Measurements from ENCODE around the gene CLASP1. TPM values are rescaled to one million over a fixed set of nuclear protein-coding genes. Genes with fewer than 3 reads are reported as not detected.

Gene CLASP1
- total and polyA plus RNA-seq, 2 experiments from 2014 or later, result 16.6 to 56.3 TPM

GRCh38 chr2:121321476-121321875, 327.8 kb downstream of the CLASP1 start (continued):
- TF ChIP-seq, protein P1, sequence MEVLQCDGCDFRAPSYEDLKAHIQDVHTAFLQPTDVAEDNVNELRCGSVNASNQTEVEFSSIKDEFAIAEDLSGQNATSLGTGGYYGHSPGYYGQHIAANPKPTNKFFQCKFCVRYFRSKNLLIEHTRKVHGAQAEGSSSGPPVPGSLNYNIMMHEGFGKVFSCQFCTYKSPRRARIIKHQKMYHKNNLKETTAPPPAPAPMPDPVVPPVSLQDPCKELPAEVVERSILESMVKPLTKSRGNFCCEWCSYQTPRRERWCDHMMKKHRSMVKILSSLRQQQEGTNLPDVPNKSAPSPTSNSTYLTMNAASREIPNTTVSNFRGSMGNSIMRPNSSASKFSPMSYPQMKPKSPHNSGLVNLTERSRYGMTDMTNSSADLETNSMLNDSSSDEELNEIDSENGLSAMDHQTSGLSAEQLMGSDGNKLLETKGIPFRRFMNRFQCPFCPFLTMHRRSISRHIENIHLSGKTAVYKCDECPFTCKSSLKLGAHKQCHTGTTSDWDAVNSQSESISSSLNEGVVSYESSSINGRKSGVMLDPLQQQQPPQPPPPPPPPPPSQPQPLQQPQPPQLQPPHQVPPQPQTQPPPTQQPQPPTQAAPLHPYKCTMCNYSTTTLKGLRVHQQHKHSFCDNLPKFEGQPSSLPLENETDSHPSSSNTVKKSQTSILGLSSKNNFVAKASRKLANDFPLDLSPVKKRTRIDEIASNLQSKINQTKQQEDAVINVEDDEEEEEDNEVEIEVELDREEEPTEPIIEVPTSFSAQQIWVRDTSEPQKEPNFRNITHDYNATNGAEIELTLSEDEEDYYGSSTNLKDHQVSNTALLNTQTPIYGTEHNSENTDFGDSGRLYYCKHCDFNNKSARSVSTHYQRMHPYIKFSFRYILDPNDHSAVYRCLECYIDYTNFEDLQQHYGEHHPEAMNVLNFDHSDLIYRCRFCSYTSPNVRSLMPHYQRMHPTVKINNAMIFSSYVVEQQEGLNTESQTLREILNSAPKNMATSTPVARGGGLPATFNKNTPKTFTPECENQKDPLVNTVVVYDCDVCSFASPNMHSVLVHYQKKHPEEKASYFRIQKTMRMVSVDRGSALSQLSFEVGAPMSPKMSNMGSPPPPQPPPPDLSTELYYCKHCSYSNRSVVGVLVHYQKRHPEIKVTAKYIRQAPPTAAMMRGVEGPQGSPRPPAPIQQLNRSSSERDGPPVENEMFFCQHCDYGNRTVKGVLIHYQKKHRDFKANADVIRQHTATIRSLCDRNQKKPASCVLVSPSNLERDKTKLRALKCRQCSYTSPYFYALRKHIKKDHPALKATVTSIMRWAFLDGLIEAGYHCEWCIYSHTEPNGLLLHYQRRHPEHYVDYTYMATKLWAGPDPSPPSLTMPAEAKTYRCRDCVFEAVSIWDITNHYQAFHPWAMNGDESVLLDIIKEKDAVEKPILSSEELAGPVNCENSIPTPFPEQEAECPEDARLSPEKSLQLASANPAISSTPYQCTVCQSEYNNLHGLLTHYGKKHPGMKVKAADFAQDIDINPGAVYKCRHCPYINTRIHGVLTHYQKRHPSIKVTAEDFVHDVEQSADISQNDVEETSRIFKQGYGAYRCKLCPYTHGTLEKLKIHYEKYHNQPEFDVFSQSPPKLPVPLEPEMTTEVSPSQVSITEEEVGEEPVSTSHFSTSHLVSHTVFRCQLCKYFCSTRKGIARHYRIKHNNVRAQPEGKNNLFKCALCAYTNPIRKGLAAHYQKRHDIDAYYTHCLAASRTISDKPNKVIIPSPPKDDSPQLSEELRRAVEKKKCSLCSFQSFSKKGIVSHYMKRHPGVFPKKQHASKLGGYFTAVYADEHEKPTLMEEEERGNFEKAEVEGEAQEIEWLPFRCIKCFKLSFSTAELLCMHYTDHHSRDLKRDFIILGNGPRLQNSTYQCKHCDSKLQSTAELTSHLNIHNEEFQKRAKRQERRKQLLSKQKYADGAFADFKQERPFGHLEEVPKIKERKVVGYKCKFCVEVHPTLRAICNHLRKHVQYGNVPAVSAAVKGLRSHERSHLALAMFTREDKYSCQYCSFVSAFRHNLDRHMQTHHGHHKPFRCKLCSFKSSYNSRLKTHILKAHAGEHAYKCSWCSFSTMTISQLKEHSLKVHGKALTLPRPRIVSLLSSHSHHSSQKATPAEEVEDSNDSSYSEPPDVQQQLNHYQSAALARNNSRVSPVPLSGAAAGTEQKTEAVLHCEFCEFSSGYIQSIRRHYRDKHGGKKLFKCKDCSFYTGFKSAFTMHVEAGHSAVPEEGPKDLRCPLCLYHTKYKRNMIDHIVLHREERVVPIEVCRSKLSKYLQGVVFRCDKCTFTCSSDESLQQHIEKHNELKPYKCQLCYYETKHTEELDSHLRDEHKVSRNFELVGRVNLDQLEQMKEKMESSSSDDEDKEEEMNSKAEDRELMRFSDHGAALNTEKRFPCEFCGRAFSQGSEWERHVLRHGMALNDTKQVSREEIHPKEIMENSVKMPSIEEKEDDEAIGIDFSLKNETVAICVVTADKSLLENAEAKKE (CRISPR knock-in tag; IDR thresholded peaks at IDR 0.05), result no peak

- no peak overlapping the region for H3K4me3 Mint-ChIP-seq
Measured at GRCh38 chr2:121319941-121320340, 329.3 kb downstream of the CLASP1 start.

More at GRCh38 chr2:121319941-121320340, 329.3 kb downstream of the CLASP1 start:
- H3K4me2 ChIP-seq, result no peak overlapping the region
- H3K36me3 ChIP-seq (ENCODE audit: insufficient read depth), result no peaks in the 10 kb centered on the region
- Mint-ChIP-seq H3K27me3 (ENCODE audit: insufficient read depth, low read depth, poor library complexity) (peaks cover 6% of the 10 kb centered on the region), H3K27ac (no peak overlapping the region), H3K36me3 (ENCODE audit: low read depth) (no peaks in the 10 kb centered on the region), H3K9me3 (no peaks in the 10 kb centered on the region), H3K4me1 (no peaks in the 10 kb centered on the region)
- H3K4me3 ChIP-seq, result no peak overlapping the region
- no peaks in the 10 kb centered on the region for H3F3A ChIP-seq (replicated peaks; ENCODE audit: low read depth)
- ATAC-seq (no peak), DNase-seq (ENCODE audit: low spot score) (no peak)
- H3K79me2 ChIP-seq (replicated peaks; ENCODE audit: insufficient read depth), result no peaks in the 10 kb centered on the region
- no peaks in the 10 kb centered on the region for H3K9me2 ChIP-seq (ENCODE audit: insufficient read depth)
- H3K4me1 ChIP-seq (ENCODE audit: insufficient read depth), result no peaks in the 10 kb centered on the region
- no peak overlapping the region for H2AFZ ChIP-seq
- TF ChIP-seq ZNF331 (CRISPR knock-in tag; IDR thresholded peaks at IDR 0.05; ENCODE audit: low read depth), result no peak
- TF ChIP-seq ETS1 (IDR thresholded peaks at IDR 0.05), result no peak
- no peak for TF ChIP-seq NANOG (IDR thresholded peaks at IDR 0.05; ENCODE audit: borderline replicate concordance)
- TF ChIP-seq, protein P1 (CRISPR knock-in tag; IDR thresholded peaks at IDR 0.05), result no peak
- no peak for TF ChIP-seq STAT1 (IDR thresholded peaks at IDR 0.05; ENCODE audit: unreplicated experiment)
- TF ChIP-seq JUNB (IDR thresholded peaks at IDR 0.05; ENCODE audit: unreplicated experiment), result no peak
- TF ChIP-seq CREB1 (CRISPR knock-in tag; IDR thresholded peaks at IDR 0.05; ENCODE audit: low read depth), result no peak
- TF ChIP-seq EZH2phosphoT487 (IDR thresholded peaks at IDR 0.05; ENCODE audit: unreplicated experiment), result no peak
- no peak for TF ChIP-seq EZH2 (IDR thresholded peaks at IDR 0.05; ENCODE audit: low read depth, unreplicated experiment)
- no peak for TF ChIP-seq ZNF114 (CRISPR knock-in tag; IDR thresholded peaks at IDR 0.05)
- H4K20me1 ChIP-seq (replicated peaks; ENCODE audit: insufficient read depth), result no peaks in the 10 kb centered on the region
- H3K27me3 ChIP-seq (ENCODE audit: insufficient read depth), result no peaks in the 10 kb centered on the region
- no peak overlapping the region for H3K27ac ChIP-seq (ENCODE audit: low read depth)
